GM19351 (cell line): ENCODE measurements around the gene NPAS2.

Experiments
- ATAC-seq: cut with Tn5 transposase; IDR thresholded peaks from one replicate; pipeline ENCODE4 v1.9.1; 2021; ENCODE audit warnings: mild to moderate bottlenecking, moderate library complexity; ENCODE audit not compliant: unreplicated experiment

NPAS2 gene

DNA sequence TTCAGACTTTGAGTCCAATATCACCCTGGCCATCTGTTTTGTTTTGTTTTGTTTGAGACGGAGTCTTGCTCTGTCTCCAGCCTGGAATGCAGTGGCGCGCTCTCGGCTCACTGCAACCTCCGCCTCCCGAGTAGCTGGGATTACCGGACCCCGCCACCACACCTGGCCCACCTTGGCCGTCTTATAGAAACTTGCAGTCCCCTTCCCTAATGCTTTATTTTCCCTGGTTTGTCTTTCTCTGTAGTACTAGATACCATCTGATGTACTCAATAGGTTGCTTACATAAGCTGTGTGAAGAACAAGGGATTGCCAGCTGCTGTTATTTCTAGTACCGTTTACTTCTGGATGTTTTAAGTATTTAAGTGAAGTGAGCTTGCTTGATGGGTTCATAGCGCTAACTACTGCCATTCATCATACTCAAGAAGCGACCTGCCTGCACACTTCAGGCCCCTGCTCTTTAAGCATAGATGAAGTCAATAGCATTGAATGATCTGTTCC is 183.4 kb downstream of the NPAS2 start:
- no peak for ATAC-seq

DNA sequence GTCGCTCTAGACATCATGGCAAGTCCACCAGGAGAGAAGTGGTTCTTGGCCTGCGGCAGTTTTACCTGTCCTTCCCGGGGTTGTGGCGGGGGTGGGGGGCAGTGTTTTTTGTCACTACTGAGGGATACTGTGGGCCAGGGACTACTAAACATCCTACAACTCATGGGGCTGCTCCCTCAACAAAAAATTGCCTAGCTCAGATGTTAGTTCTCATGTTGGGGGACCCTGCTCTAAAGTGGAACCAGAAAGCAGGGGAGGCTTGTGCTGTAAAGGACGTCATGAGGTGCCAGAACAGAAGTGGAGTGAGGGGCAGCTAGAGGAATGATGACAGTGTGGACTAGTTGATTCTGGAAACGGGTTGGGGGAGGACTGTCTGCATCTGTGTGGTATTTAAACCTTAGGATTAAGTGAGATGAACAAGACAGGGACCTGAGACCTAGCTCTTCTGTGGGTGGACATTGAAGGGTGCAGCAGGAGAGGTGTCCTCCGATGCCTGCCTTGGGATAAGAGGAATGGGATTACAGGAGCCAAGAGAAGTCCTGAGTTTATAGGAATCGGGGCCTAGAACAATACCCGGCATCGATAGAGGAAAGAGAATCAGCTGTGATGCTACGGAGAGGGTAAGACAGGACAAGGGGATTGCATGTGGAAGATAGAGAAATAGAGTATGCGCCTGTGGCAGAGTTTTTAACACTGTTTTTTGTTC is 184.8 kb downstream of the NPAS2 start:
- ATAC-seq: no peak

DNA sequence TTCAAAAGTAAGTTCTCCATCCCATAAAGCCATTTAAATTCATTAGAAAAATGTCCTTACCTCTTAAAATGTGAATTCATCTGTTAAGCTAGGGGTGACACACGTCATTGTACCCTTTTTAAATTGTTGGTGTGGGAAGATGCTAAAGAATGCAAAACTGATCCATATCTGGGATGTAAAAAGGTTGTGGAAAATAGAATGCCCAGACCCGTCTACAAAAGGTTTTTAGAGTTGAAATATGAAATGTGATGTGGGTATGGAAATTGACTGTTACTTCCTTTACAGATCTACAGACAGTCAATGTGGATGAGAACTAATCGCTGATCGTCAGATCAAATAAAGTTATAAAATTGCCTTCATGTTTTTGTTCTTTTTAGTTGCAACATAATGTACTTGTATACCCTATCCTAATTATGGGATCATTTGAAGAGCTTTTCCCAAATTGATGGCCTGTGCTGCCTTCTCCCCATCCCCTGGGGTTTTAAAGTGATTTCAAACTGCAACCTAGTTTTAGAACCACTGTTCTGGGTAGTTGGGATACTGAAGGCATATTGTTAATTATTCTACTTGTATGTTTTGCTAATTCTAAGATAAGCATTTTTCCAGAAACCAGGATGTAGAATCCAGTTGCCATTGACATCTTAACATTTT is 186.3 kb downstream of the NPAS2 start:
- no peak for ATAC-seq

GRCh38 chr2:101007415-101008345 is 187.7 kb downstream of the NPAS2 start:
- no peak for ATAC-seq

DNA sequence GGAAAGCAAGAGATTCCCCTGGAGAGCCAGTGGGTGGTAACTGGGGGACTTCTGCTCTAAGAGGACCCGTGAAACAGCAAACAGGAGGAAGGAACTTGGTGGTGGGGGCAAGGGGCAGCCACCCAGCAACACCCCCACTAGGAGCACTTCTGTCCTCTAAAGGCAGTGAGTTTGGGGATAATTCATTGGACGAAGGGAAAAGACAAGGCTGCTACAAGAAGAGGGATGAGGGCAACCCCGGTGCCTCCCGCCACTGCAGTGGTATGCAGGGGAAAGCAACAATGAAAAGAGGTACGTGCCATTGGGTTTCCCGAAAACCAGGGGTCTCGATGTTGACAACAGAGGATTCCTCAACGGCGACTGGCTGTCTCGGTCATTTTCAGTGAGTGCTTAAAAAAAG is 191.2 kb downstream of the NPAS2 start:
- no peak for ATAC-seq

DNA sequence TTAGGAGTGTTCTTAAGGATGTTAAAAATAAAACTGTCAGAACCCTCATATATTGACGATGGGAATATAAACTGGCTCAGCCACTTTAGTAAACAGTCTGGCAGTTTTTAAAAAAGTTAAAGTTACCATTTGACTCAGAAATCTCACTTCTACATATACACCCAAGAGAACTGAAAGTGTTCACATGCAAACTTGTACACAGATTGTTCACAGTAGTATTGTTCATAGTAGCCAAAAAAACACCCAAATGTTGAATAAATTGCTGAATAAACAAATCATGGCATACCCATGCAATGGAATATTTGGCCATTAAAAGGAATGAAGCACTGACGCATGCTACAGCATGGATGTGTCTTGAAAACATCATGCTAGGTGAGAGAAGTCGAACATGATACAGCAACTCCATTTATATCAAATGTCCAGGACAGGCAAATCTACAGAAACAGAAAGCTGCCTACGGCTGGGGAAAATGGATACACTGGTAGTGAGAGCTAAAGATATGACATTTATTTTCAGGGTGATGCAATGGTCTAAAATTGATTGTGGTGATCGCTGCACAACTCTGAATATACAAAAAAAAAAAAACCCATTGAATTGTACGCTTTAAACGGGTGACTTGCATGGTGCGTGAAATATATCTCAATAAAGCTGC is 192.2 kb downstream of the NPAS2 start:
- ATAC-seq: peak; percentile 93

- ATAC-seq: no peak
Measured at GRCh38 chr2:101012706-101013181, 192.8 kb downstream of the NPAS2 start.

DNA sequence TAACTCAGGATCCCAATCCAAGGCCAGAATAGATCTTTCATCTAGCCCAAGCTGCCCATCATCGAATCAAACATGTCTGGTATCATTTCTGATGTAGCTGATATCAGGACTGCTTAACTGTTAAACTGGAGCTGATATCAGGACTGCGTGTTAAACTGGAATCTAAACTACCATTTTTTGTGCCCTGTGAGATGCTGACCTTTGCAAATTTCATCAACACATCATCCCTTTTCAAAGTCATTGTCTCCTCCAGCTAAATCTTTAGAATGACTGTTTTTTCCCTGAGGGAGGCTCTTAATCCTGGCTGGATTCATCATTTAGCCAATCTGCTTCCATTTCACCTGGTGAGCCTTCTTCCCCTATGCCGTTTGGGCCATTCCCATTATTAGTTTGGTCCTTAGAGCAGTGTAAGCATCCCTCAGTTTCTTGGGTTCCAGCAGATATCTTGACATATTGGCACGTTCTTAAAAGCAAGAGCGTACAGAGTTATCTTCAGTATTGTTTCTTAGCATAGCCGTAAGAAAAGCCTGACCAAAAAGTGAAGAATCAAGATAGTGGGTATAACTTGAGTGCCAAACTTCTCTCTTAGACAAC is 194.4 kb downstream of the NPAS2 start:
- no peak for ATAC-seq

- no peak for ATAC-seq
Measured at GRCh38 chr2:101017371-101017770, 197.4 kb downstream of the NPAS2 start.

DNA sequence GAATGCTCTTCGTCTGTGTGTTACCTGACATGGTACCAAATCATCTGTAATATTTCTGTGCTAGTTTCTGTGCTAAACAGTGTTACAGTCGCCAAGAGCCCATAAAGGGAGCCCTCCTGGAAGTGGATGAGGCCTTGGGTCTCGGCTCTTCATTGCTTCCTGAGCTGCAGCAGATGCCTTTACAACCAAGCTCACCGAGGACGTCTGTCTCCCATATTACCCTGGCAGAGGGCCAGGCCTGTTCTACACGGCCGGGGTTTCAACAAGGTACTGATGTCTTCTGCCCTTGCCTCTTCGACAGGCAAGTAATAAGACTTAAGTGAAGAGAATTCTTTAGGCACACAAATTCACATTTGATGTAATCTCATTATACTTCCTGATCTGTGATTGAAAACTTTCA is 199.0 kb downstream of the NPAS2 start:
- no peak for ATAC-seq

- no peak for ATAC-seq
Measured at GRCh38 chr2:101022221-101022620, 202.3 kb downstream of the NPAS2 start.

- no peak for ATAC-seq
Measured at GRCh38 chr2:101023327-101024107, 203.6 kb downstream of the NPAS2 start.

GRCh38 chr2:101025561-101025960 is 205.6 kb downstream of the NPAS2 start:
- no peak for ATAC-seq

- no peak for ATAC-seq
Measured at GRCh38 chr2:101026253-101026701, 206.3 kb downstream of the NPAS2 start.

- no peak for ATAC-seq
Measured at GRCh38 chr2:101026923-101027469, 207.1 kb downstream of the NPAS2 start.

DNA sequence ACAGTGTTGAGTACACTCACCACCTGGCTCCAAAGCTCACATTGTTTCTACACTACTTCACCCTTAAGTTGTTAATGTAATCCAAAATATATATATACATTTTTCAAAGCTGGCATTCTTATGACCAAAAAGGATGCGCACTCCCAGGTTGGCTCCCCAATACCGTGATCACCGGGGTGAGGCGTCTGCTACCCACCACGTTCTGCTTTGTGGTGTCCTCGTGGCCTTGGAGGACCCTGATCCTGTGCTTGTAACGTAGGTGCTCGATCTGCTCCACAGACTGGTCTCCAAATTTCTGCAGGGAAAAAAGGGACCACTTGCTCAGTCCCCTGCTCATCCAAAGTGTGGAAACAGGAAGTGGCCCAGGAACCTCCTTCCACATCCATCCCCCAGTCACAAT is 207.9 kb downstream of the NPAS2 start:
- no peak for ATAC-seq

GRCh38 chr2:101030866-101031554 is 211.1 kb downstream of the NPAS2 start:
- ATAC-seq: no peak

DNA sequence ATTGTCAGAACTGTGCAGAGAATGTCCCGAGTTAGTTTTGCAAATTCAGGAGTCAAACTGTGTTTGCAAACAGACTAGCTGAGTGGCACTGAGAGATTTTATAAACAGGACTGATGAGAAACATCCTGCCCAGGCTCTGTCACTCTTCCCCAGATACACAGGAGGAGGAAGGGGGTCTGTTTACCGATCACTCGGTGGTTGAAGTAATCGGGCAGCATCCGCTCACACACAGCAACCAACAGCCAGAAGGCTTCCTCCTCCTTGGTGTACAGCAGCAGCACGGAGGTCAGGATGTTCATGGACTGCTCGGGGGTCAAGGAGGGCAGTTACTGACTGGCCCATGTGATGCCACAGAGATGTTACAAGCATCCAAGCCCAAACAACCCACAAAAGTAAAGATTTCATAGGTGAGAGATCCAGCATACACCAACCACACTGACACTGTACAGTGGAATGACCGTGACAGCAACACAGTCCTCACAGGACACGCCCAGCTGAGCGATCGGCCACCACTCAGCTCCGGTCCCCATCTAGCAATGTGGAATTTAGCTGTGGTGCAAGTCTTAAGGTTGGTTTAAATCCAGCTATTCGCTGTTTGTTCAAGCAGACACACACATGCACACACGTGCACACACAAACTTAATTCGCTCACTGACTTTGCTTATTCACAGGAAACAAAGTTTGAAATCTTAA is 212.3 kb downstream of the NPAS2 start:
- ATAC-seq: no peak
